Panc1 (cell line): ENCODE results near the gene IHH. TPM values are rescaled to one million over a fixed set of nuclear protein-coding genes. Genes with fewer than 3 reads are reported as not detected.

Experiments used
- ATAC-seq: fragments of 200-7000 bp; cut with Tn5 transposase; 2 replicates; pipeline ENCODE4 v1.9.1; 2020; ENCODE audit warnings: mild to moderate bottlenecking, moderate library complexity
- BruUV-seq: library from RNA; stranded (reverse); fragments of 400-500 nt; replicated peaks from 2 replicates; lab custom pipeline; 2021; lab: Mats Ljungman, UMichigan
- CTCF ChIA-PET: fragments of 300-600 bp; sonication (Branson Sonifier 250); formaldehyde crosslinking; loops from one replicate; lab custom pipeline; 2022; ENCODE audit warnings: antibody characterized with exemption; lab: Charles Lee
- POLR2A ChIA-PET: fragments of 300-600 bp; sonication (Branson Sonifier 250); formaldehyde crosslinking; loops from one replicate; lab custom pipeline; 2022; ENCODE audit warnings: antibody characterized with exemption; lab: Charles Lee
- DNase-seq: peaks from one replicate; pipeline ENCODE4 v3.0.0-alpha.2; 2010; ENCODE audit warnings: low read depth, low spot score
- H3K27ac ChIP-seq: 2 replicates; pipeline ENCODE4 v1.5.1; 2011; ENCODE audit warnings: mild to moderate bottlenecking, low read length, inconsistent platforms
- H3K27me3 ChIP-seq: fragments of 200-500 bp; sonication (Bioruptor generic); 2 replicates; pipeline ENCODE4 v1.6.0; 2014; ENCODE audit warnings: low read length, inconsistent platforms; ENCODE audit not compliant: control insufficient read depth, insufficient read depth
- H3K36me3 ChIP-seq: fragments of 200-500 bp; sonication (Bioruptor generic); 2 replicates; pipeline ENCODE4 v1.5.1; 2014; ENCODE audit warnings: inconsistent platforms, mild to moderate bottlenecking, low read length, moderate library complexity; ENCODE audit not compliant: control insufficient read depth, insufficient read depth
- H3K4me1 ChIP-seq: 2 replicates; pipeline ENCODE4 v1.5.1; 2011; ENCODE audit warnings: inconsistent platforms, mild to moderate bottlenecking, low read length, moderate library complexity; ENCODE audit not compliant: control insufficient read depth, insufficient read depth
- H3K4me3 ChIP-seq, 2 experiments: 2 replicates each; pipeline ENCODE4 v1.5.1; 2011 to 2012; ENCODE audit warnings: low read depth in 2 of 2, low read length in 2 of 2, mild to moderate bottlenecking in 2 of 2, inconsistent platforms in 1 of 2, moderate library complexity in 1 of 2
- H3K9me3 ChIP-seq: fragments of 200-500 bp; sonication (Bioruptor generic); 2 replicates; pipeline ENCODE4 v1.5.1; 2014; ENCODE audit warnings: low read depth, mild to moderate bottlenecking, inconsistent platforms, low read length, moderate library complexity; ENCODE audit not compliant: control insufficient read depth, insufficient read depth
- CTCF ChIP-seq: fragments of 450-650 bp; IDR thresholded peaks from 2 replicates; pipeline ENCODE4 v1.5.1; 2017; ENCODE audit warnings: mild to moderate bottlenecking
- POLR2AphosphoS5 ChIP-seq: IDR thresholded peaks from 2 replicates; pipeline ENCODE4 v1.6.1; 2012; ENCODE audit warnings: mild to moderate bottlenecking, low read depth, low read length, moderate library complexity
- REST ChIP-seq, 2 experiments: IDR thresholded peaks; 2 replicates each; pipeline ENCODE4 v1.6.1; 2011 to 2012; ENCODE audit warnings: low read depth in 2 of 2, control low read depth in 1 of 2, low read length in 1 of 2, mild to moderate bottlenecking in 1 of 2, moderate library complexity in 1 of 2; ENCODE audit not compliant: insufficient read depth in 1 of 2
- SIN3A ChIP-seq: IDR thresholded peaks from 2 replicates; pipeline ENCODE4 v1.6.1; 2012; ENCODE audit warnings: low read depth, mild to moderate bottlenecking, low read length, moderate library complexity, borderline replicate concordance; ENCODE audit not compliant: insufficient read depth
- TCF7L2 ChIP-seq: IDR thresholded peaks from 2 replicates; pipeline ENCODE4 v1.6.1; 2011; ENCODE audit warnings: mild to moderate bottlenecking, low read depth, low read length, inconsistent platforms
- in situ Hi-C: cut with HindIII; loops from 2 replicates; pipeline ENCODE4 v1.10.0; 2016; ENCODE audit warnings: low sequenced_read_pairs, low pct_unique_long_range_greater_than_20kb
- intact Hi-C: fragments of 100-400 bp; cut with micrococcal nuclease; formaldehyde crosslinking; loops from one replicate; pipeline ENCODE4 v1.10.0; 2022; ENCODE audit not compliant: unreplicated experiment
- total RNA-seq: library from RNA; stranded (reverse); gene quantifications from one replicate; pipeline ENCODE4 v1.2.1, GENCODE V29; 2021; ENCODE audit not compliant: unreplicated experiment

Gene IHH
- total RNA-seq, 1 experiment from 2014 or later, result 0.23 TPM

GRCh38 chr2:219025637-219026585 is 34.8 kb downstream of the IHH start:
- no peak for TF ChIP-seq TCF7L2
- TF ChIP-seq CTCF, result no peak
- TF ChIP-seq SIN3A, result no peak
- TF ChIP-seq POLR2AphosphoS5, result no peak
- no peak for TF ChIP-seq REST (IDR thresholded peaks at IDR 0.05; ENCODE audit: insufficient read depth in 1 of 2, low read depth in 2 of 2, low read length in 1 of 2)
- H3K36me3 ChIP-seq, result no peaks in the 10 kb centered on the region
- ChIA-PET CTCF (interaction anchor here (0.7 to 1.1 kb wide), 2 partner anchors 12 to 22 kb away, joined by 3 read pairs; no protein-coding TSS in a partner anchor), POLR2A (no interaction called here)
- no peak overlapping the region for H3K4me3 ChIP-seq
- DNase-seq, result no peak
- no peak for ATAC-seq
- intact Hi-C loops (loop anchor here (10.0 kb wide), 1 partner anchor 129 kb away; no protein-coding TSS in a partner anchor), in situ Hi-C loops (no loop called here)
- no peaks in the 10 kb centered on the region for H3K27me3 ChIP-seq
- no TSS peak for BruUV-seq
- H3K27ac ChIP-seq, result no peak overlapping the region
- H3K9me3 ChIP-seq, result no peaks in the 10 kb centered on the region
- H3K4me1 ChIP-seq, result no peaks in the 10 kb centered on the region

- H3K27ac ChIP-seq, result no peak overlapping the region
- no TSS peak for BruUV-seq
- TF ChIP-seq CTCF, result no peak
- no peak for TF ChIP-seq TCF7L2
- TF ChIP-seq SIN3A, result no peak
- H3K9me3 ChIP-seq, result no peaks in the 10 kb centered on the region
- ChIA-PET POLR2A (no interaction called here), CTCF (interaction anchor here (0.7 kb wide), 1 partner anchor 28 kb away, joined by 3 read pairs; no protein-coding TSS in a partner anchor)
- DNase-seq (no peak), ATAC-seq (no peak)
- H3K36me3 ChIP-seq, result no peaks in the 10 kb centered on the region
- intact Hi-C loops, result loop anchor here (10.0 kb wide), 1 partner anchor 131 kb away; no protein-coding TSS in a partner anchor
- H3K4me3 ChIP-seq, result no peak overlapping the region
- in situ Hi-C loops, result no loop called here
- H3K27me3 ChIP-seq, result no peaks in the 10 kb centered on the region
- no peaks in the 10 kb centered on the region for H3K4me1 ChIP-seq
These were observed 36.7 kb downstream of the IHH start for GRCh38 chr2:219024059-219024458.
